ENCODE data around the gene HSPE1.

DNA sequence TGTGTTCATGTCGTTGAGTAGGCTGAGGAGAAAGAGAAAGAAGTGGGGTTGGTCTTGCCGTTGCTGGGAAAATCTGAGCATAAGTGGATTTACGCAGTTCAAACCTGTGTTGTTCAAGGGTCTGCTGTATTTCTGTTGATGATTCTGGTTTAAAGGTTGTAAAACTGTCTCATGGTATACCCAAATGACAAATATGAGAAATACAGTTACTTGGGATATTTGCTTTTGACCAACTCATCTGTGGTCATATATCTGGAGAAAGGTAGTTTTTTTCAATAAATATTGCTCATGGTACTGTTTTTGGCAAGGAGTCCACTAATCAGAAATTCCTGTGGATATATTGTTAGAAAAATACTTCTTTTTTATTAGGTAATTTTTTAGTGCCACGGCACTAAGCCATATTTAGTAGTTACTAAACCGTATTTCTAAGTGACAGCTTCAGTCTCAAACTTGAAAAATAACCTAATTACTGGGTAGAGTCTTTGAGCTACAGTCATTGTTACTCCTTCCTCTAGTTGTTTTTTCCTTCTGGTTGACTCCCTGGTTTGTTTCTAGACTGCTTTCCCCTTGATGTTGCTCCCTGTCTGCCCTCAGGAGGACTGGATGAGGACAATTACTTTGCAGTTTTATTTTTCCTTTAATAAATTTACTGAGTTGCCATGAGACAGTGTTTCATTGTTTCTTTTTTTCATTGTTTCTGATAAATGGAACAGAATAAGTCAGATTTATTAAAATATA is 47.2 kb downstream of the HSPE1 start:
- TF ChIP-seq, protein P1, sequence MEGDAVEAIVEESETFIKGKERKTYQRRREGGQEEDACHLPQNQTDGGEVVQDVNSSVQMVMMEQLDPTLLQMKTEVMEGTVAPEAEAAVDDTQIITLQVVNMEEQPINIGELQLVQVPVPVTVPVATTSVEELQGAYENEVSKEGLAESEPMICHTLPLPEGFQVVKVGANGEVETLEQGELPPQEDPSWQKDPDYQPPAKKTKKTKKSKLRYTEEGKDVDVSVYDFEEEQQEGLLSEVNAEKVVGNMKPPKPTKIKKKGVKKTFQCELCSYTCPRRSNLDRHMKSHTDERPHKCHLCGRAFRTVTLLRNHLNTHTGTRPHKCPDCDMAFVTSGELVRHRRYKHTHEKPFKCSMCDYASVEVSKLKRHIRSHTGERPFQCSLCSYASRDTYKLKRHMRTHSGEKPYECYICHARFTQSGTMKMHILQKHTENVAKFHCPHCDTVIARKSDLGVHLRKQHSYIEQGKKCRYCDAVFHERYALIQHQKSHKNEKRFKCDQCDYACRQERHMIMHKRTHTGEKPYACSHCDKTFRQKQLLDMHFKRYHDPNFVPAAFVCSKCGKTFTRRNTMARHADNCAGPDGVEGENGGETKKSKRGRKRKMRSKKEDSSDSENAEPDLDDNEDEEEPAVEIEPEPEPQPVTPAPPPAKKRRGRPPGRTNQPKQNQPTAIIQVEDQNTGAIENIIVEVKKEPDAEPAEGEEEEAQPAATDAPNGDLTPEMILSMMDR (IDR thresholded peaks at IDR 0.05): no peak
- TF ChIP-seq POLR2A (IDR thresholded peaks at IDR 0.05): no peak
